Smooth muscle cell (in vitro differentiated cells): ENCODE measurements around the gene EPHA4. TPM values are rescaled to one million over a fixed set of nuclear protein-coding genes. Genes with fewer than 3 reads are reported as not detected.

Experiments used
- DNase-seq: peaks from one replicate; lab custom pipeline; 2025; ENCODE audit not compliant: unreplicated experiment; lab: John Stamatoyannopoulos, UW
- H2AFZ ChIP-seq: fragments of 200-600 bp; sonication (generic); 2 replicates; pipeline ENCODE4 v1.6.0; 2016; ENCODE audit warnings: antibody characterized with exemption, low read depth, mild to moderate bottlenecking
- H3F3A ChIP-seq: fragments of 200-600 bp; sonication (generic); 2 replicates; pipeline ENCODE4 v1.6.0; 2017; ENCODE audit warnings: antibody characterized with exemption, low read depth
- H3K27ac ChIP-seq: fragments of 200-600 bp; sonication (generic); 2 replicates; pipeline ENCODE4 v1.5.1; 2016; ENCODE audit warnings: low read depth, mild to moderate bottlenecking
- H3K27me3 ChIP-seq: fragments of 200-600 bp; sonication (generic); 2 replicates; pipeline ENCODE4 v1.6.1; 2016; ENCODE audit warnings: low read depth, mild to moderate bottlenecking
- H3K36me3 ChIP-seq: fragments of 200-600 bp; sonication (generic); 2 replicates; pipeline ENCODE4 v1.5.1; 2016; ENCODE audit warnings: low read depth
- H3K4me1 ChIP-seq: fragments of 200-600 bp; sonication (generic); 2 replicates; pipeline ENCODE4 v1.5.1; 2016; ENCODE audit warnings: low read depth
- H3K4me2 ChIP-seq: fragments of 200-600 bp; sonication (generic); 2 replicates; pipeline ENCODE4 v1.6.0; 2016; ENCODE audit warnings: mild to moderate bottlenecking
- H3K4me3 ChIP-seq: fragments of 200-600 bp; sonication (generic); 2 replicates; pipeline ENCODE4 v1.5.1; 2016; ENCODE audit warnings: mild to moderate bottlenecking
- H3K79me2 ChIP-seq: fragments of 200-600 bp; sonication (generic); 2 replicates; pipeline ENCODE4 v1.6.0; 2016; ENCODE audit warnings: low read depth, mild to moderate bottlenecking
- H3K9ac ChIP-seq: fragments of 200-600 bp; sonication (generic); 2 replicates; pipeline ENCODE4 v1.6.0; 2016; ENCODE audit warnings: low read depth
- H3K9me3 ChIP-seq: fragments of 200-600 bp; sonication (generic); replicated peaks from 2 replicates; pipeline ENCODE4 v1.5.1; 2016; ENCODE audit warnings: low read depth
- H4K20me1 ChIP-seq: fragments of 200-600 bp; sonication (generic); 2 replicates; pipeline ENCODE4 v1.6.0; 2016; ENCODE audit warnings: low read depth
- CTCF ChIP-seq: fragments of 200-600 bp; sonication (generic); IDR thresholded peaks from 2 replicates; pipeline ENCODE4 v1.5.1; 2017; ENCODE audit warnings: borderline replicate concordance, mild to moderate bottlenecking, antibody characterized with exemption; ENCODE audit not compliant: insufficient read depth, poor library complexity, severe bottlenecking
- WGBS: methylation state at CpG from one replicate; pipeline ENCODE4 v1.1.7; 2016; ENCODE audit warnings: low lambda C conversion rate; 5-methylcytosine and 5-hydroxymethylcytosine counted together
- polyA plus RNA-seq: library from polyadenylated mRNA; unstranded; fragments of >200 nt; fragmentation: Nextera tagmentation; extraction: Ambion mirVana; gene quantifications from 2 replicates; pipeline ENCODE4 v1.2.1, GENCODE V29; 2016
- total RNA-seq: library from RNA; depleted of rRNA; stranded (reverse); fragments of >200 nt; gene quantifications from 2 replicates; pipeline ENCODE4 v1.2.3, GENCODE V29; 2014

The EPHA4 gene
- total and polyA plus RNA-seq, 2 experiments from 2014 or later, result 2.8 to 48.3 TPM

- WGBS, result 11% methylated on average over 1 of the region's 1 CpG
- Histone ChIP-seq H3F3A (no peaks in the 10 kb centered on the region), H3K27me3 (no peaks in the 10 kb centered on the region), H2AFZ (no peak overlapping the region), H3K27ac (no peak overlapping the region), H4K20me1 (no peaks in the 10 kb centered on the region), H3K9ac (no peak overlapping the region), H3K4me2 (no peak overlapping the region), H3K79me2 (no peaks in the 10 kb centered on the region), H3K4me3 (no peak overlapping the region), H3K4me1 (no peaks in the 10 kb centered on the region), H3K9me3 (no peaks in the 10 kb centered on the region), H3K36me3 (no peaks in the 10 kb centered on the region)
- no peak for DNase-seq
- TF ChIP-seq CTCF, result no peak
Measured at GRCh38 chr2:221402072-221402471, 170.0 kb downstream of the EPHA4 start.

- H3K4me3 ChIP-seq, result no peak overlapping the region
- no peak overlapping the region for H2AFZ ChIP-seq
- WGBS, result 97% methylated on average over 4 of the region's 4 CpGs
Measured at GRCh38 chr2:221400411-221400810, 171.7 kb downstream of the EPHA4 start.

GRCh38 chr2:221399183-221399582 is 172.9 kb downstream of the EPHA4 start:
- DNase-seq, result no peak
- Histone ChIP-seq H3F3A (no peaks in the 10 kb centered on the region), H3K79me2 (no peaks in the 10 kb centered on the region), H4K20me1 (no peaks in the 10 kb centered on the region), H3K9me3 (no peaks in the 10 kb centered on the region), H3K4me2 (no peak overlapping the region), H3K27ac (no peak overlapping the region), H3K27me3 (no peaks in the 10 kb centered on the region), H2AFZ (no peak overlapping the region), H3K36me3 (no peaks in the 10 kb centered on the region), H3K9ac (no peak overlapping the region), H3K4me3 (no peak overlapping the region), H3K4me1 (no peaks in the 10 kb centered on the region)
- WGBS, result 65% methylated on average over 4 of the region's 4 CpGs
- TF ChIP-seq CTCF, result no peak

More at GRCh38 chr2:221400411-221400810, 171.7 kb downstream of the EPHA4 start:
- no peaks in the 10 kb centered on the region for H4K20me1 ChIP-seq
- no peak for DNase-seq
- H3K79me2 ChIP-seq, result no peaks in the 10 kb centered on the region
- no peaks in the 10 kb centered on the region for H3F3A ChIP-seq
- H3K4me2 ChIP-seq, result no peak overlapping the region
- H3K27ac ChIP-seq, result no peak overlapping the region
- H3K4me1 ChIP-seq, result no peaks in the 10 kb centered on the region
- no peaks in the 10 kb centered on the region for H3K9me3 ChIP-seq
- no peak for TF ChIP-seq CTCF
- no peaks in the 10 kb centered on the region for H3K36me3 ChIP-seq
- no peaks in the 10 kb centered on the region for H3K27me3 ChIP-seq
- H3K9ac ChIP-seq, result no peak overlapping the region

GRCh38 chr2:221397187-221397586 is 174.9 kb downstream of the EPHA4 start:
- no peak for DNase-seq
- Histone ChIP-seq H3K9ac (no peak overlapping the region), H2AFZ (no peak overlapping the region)

More at GRCh38 chr2:221397187-221397586, 174.9 kb downstream of the EPHA4 start:
- Histone ChIP-seq H3K27ac (no peak overlapping the region), H4K20me1 (no peaks in the 10 kb centered on the region), H3K4me3 (no peak overlapping the region), H3K4me1 (no peaks in the 10 kb centered on the region), H3K4me2 (no peak overlapping the region), H3F3A (no peaks in the 10 kb centered on the region), H3K27me3 (no peaks in the 10 kb centered on the region), H3K36me3 (no peaks in the 10 kb centered on the region), H3K9me3 (no peaks in the 10 kb centered on the region), H3K79me2 (no peaks in the 10 kb centered on the region)
- WGBS, result 93% methylated on average over 1 of the region's 1 CpG
- TF ChIP-seq CTCF, result no peak
